CD4-positive, CD25-positive, alpha-beta regulatory T cell (primary cell): ENCODE measurements around the gene ASPM. TPM values are rescaled to one million over a fixed set of nuclear protein-coding genes. Genes with fewer than 3 reads are reported as not detected.

Source experiments
- ATAC-seq, 2 donors: fragments of 150-1000 bp; cut with Tn5 transposase; one replicate each; pipeline ENCODE4 v1.10.0; 2021; ENCODE audit warnings: low read depth in 2 of 2, moderate number of reproducible peaks in 2 of 2, moderate library complexity in 1 of 2
- DNase-seq, 3 donors: peaks; one replicate each; pipeline versions ENCODE4 v3.0.0 to v3.0.0-alpha.2; 2012 to 2022; ENCODE audit warnings: mixed read lengths in 1 of 3
- H3K27ac ChIP-seq: one replicate; pipeline ENCODE4 v1.7.0; 2013; ENCODE audit warnings: mild to moderate bottlenecking, low read length; ENCODE audit not compliant: insufficient read depth, poor library complexity, severe bottlenecking
- H3K27me3 ChIP-seq: one replicate; pipeline ENCODE4 v1.7.0; 2013; ENCODE audit warnings: low read length; ENCODE audit not compliant: control insufficient read depth, insufficient read depth
- H3K36me3 ChIP-seq: one replicate; pipeline ENCODE4 v1.7.0; 2013; ENCODE audit warnings: mild to moderate bottlenecking, low read length, moderate library complexity; ENCODE audit not compliant: control insufficient read depth, insufficient read depth
- H3K4me1 ChIP-seq: 2 replicates; pipeline ENCODE4 v1.7.0; 2013; ENCODE audit warnings: mild to moderate bottlenecking, low read length; ENCODE audit not compliant: insufficient read depth, control insufficient read depth, poor library complexity, severe bottlenecking
- H3K4me3 ChIP-seq: one replicate; pipeline ENCODE4 v1.7.0; 2013; ENCODE audit warnings: low read depth, mild to moderate bottlenecking, low read length, moderate library complexity
- H3K9me3 ChIP-seq, 2 experiments: 1 replicate in 1 of 2; 2 replicates in 1 of 2; pipeline ENCODE4 v1.7.0; 2013; ENCODE audit warnings: low read length in 2 of 2, mild to moderate bottlenecking in 1 of 2, moderate library complexity in 1 of 2; ENCODE audit not compliant: control insufficient read depth in 2 of 2
- H3K27ac Mint-ChIP-seq, 3 donors: one replicate each; pipeline ENCODE4 v1.8.0; 2020 to 2022; ENCODE audit warnings: mild to moderate bottlenecking in 3 of 3, mixed read lengths in 3 of 3, moderate library complexity in 2 of 3
- H3K27me3 Mint-ChIP-seq: one replicate; pipeline ENCODE4 v1.8.0; 2022; ENCODE audit warnings: mild to moderate bottlenecking, mixed read lengths
- H3K36me3 Mint-ChIP-seq: one replicate; pipeline ENCODE4 v1.8.0; 2020; ENCODE audit warnings: mixed read lengths
- H3K4me1 Mint-ChIP-seq, 4 donors: one replicate each; pipeline ENCODE4 v1.8.0; 2020 to 2022; ENCODE audit warnings: mixed read lengths in 4 of 4, mild to moderate bottlenecking in 1 of 4
- H3K4me3 Mint-ChIP-seq, 4 donors: one replicate each; pipeline ENCODE4 v1.8.0; 2020 to 2022; ENCODE audit warnings: mild to moderate bottlenecking in 4 of 4, mixed read lengths in 4 of 4, moderate library complexity in 3 of 4
- H3K9me3 Mint-ChIP-seq, 7 donors: one replicate each; pipeline ENCODE4 v1.8.0; 2020 to 2022; ENCODE audit warnings: mixed read lengths in 7 of 7, mild to moderate bottlenecking in 3 of 7, moderate library complexity in 2 of 7
- polyA plus RNA-seq, 4 donors: library from polyadenylated mRNA; unstranded; fragments of 300-500 nt; fragmentation: Illumina TruSeq; gene quantifications; one replicate each; pipeline ENCODE4 v1.2.3, GENCODE V29; 2021
- total RNA-seq: library from RNA; stranded (reverse); gene quantifications from one replicate; pipeline ENCODE4 v1.2.3, GENCODE V29; 2022

The ASPM gene
- total RNA-seq (3.2 TPM), polyA plus RNA-seq (under 1 TPM; 0.37 to 0.88 (median 0.54) TPM)

- DNase-seq (peak; percentile 92 to 98 (median 95)), ATAC-seq (peak; percentile 99)
- peak within 1 kb of the TSS; percentile 94 to 97 (median 95) for H3K27ac Mint-ChIP-seq
- Histone ChIP-seq H3K9me3 (no peaks in the 10 kb centered on the region), H3K36me3 (no peaks in the 10 kb centered on the region), H3K4me3 (peak within 1 kb of the TSS; percentile 99), H3K27me3 (no peaks in the 10 kb centered on the region), H3K4me1 (peaks cover 17% of the 10 kb centered on the region), H3K27ac (peak within 1 kb of the TSS; percentile 91)
- no peaks in the 10 kb centered on the region for H3K9me3 Mint-ChIP-seq
- peaks cover 11 to 39% (median 34%) of the 10 kb centered on the region in 4 donors for H3K4me1 Mint-ChIP-seq
- H3K27me3 Mint-ChIP-seq = peaks cover 8% of the 10 kb centered on the region
- H3K4me3 Mint-ChIP-seq = peak within 1 kb of the TSS; percentile 91 to 99 (median 92)
- H3K36me3 Mint-ChIP-seq = no peaks in the 10 kb centered on the region
Measured at GRCh38 chr1:197146101-197147095, at the start of gene ASPM. ASPM (minus strand) TSS chr1:197146669; CDS start chr1:197146437, 232 bp downstream.

- H3K4me3 Mint-ChIP-seq = peak overlapping the region in 1 of 4 donors; percentile 89
- Histone ChIP-seq H3K4me3 (no peak overlapping the region), H3K27me3 (no peaks in the 10 kb centered on the region), H3K9me3 (no peaks in the 10 kb centered on the region), H3K27ac (no peak overlapping the region), H3K4me1 (peaks cover 51% of the 10 kb centered on the region), H3K36me3 (peaks cover 12% of the 10 kb centered on the region)
- no peak for DNase-seq
- no peaks in the 10 kb centered on the region for H3K36me3 Mint-ChIP-seq
- H3K27ac Mint-ChIP-seq = no peak overlapping the region
- no peaks in the 10 kb centered on the region for H3K27me3 Mint-ChIP-seq
- ATAC-seq = no peak
- peaks cover 49 to 71% (median 61%) of the 10 kb centered on the region in 4 donors for H3K4me1 Mint-ChIP-seq
- H3K9me3 Mint-ChIP-seq = peaks cover 0 to 1% (median 0%) of the 10 kb centered on the region in 7 donors
Measured at GRCh38 chr1:197195100-197195499, 48.6 kb upstream of the ASPM start.

GRCh38 chr1:197184190-197184589 is 37.7 kb upstream of the ASPM start:
- H3K27me3 Mint-ChIP-seq = no peaks in the 10 kb centered on the region
- peak overlapping the region in 1 of 3 donors; percentile 55 for H3K27ac Mint-ChIP-seq
- Histone ChIP-seq H3K36me3 (peaks cover 56% of the 10 kb centered on the region), H3K27me3 (no peaks in the 10 kb centered on the region), H3K4me1 (peaks cover 11% of the 10 kb centered on the region), H3K4me3 (no peak overlapping the region), H3K27ac (no peak overlapping the region), H3K9me3 (no peaks in the 10 kb centered on the region)
- peaks cover 38% of the 10 kb centered on the region for H3K36me3 Mint-ChIP-seq
- no peak overlapping the region for H3K4me3 Mint-ChIP-seq
- no peak for DNase-seq
- H3K9me3 Mint-ChIP-seq = no peaks in the 10 kb centered on the region
- H3K4me1 Mint-ChIP-seq = peaks cover 21 to 50% (median 33%) of the 10 kb centered on the region in 4 donors
- ATAC-seq = no peak

- Histone ChIP-seq H3K27ac (no peak overlapping the region), H3K4me1 (peaks cover 11% of the 10 kb centered on the region), H3K9me3 (no peaks in the 10 kb centered on the region), H3K4me3 (no peak overlapping the region), H3K27me3 (no peaks in the 10 kb centered on the region), H3K36me3 (peaks cover 54% of the 10 kb centered on the region)
- Mint-ChIP-seq H3K36me3 (peaks cover 34% of the 10 kb centered on the region), H3K4me3 (no peak overlapping the region), H3K4me1 (peaks cover 21 to 50% (median 33%) of the 10 kb centered on the region in 4 donors), H3K9me3 (no peaks in the 10 kb centered on the region), H3K27ac (peak overlapping the region in 1 of 3 donors; percentile 55), H3K27me3 (no peaks in the 10 kb centered on the region)
- ATAC-seq = no peak
- DNase-seq = no peak
Measured at GRCh38 chr1:197183195-197183748, 36.8 kb upstream of the ASPM start.

- Mint-ChIP-seq H3K4me3 (no peak overlapping the region), H3K27ac (peak overlapping the region in 1 of 3 donors; percentile 11), H3K4me1 (peaks cover 21 to 50% (median 33%) of the 10 kb centered on the region in 4 donors), H3K9me3 (no peaks in the 10 kb centered on the region), H3K36me3 (peaks cover 28% of the 10 kb centered on the region), H3K27me3 (no peaks in the 10 kb centered on the region)
- Histone ChIP-seq H3K27me3 (no peaks in the 10 kb centered on the region), H3K4me3 (no peak overlapping the region), H3K9me3 (no peaks in the 10 kb centered on the region), H3K4me1 (peaks cover 11% of the 10 kb centered on the region), H3K27ac (no peak overlapping the region), H3K36me3 (peaks cover 50% of the 10 kb centered on the region)
- DNase-seq = no peak
- no peak for ATAC-seq
Measured at GRCh38 chr1:197182716-197183115, 36.2 kb upstream of the ASPM start.

- Histone ChIP-seq H3K36me3 (peaks cover 49% of the 10 kb centered on the region), H3K27me3 (no peaks in the 10 kb centered on the region), H3K4me1 (peaks cover 11% of the 10 kb centered on the region), H3K4me3 (peak overlapping the region; percentile 33), H3K27ac (peak overlapping the region; percentile 37), H3K9me3 (no peaks in the 10 kb centered on the region)
- Mint-ChIP-seq H3K4me1 (peaks cover 19 to 46% (median 33%) of the 10 kb centered on the region in 4 donors), H3K36me3 (peaks cover 23% of the 10 kb centered on the region), H3K27me3 (no peaks in the 10 kb centered on the region), H3K4me3 (no peak overlapping the region), H3K27ac (no peak overlapping the region), H3K9me3 (no peaks in the 10 kb centered on the region)
- ATAC-seq (no peak), DNase-seq (no peak)
Measured at GRCh38 chr1:197181982-197182381, 35.5 kb upstream of the ASPM start.

GRCh38 chr1:197180252-197180878 is 33.9 kb upstream of the ASPM start:
- H3K36me3 Mint-ChIP-seq = peaks cover 12% of the 10 kb centered on the region
- no peak overlapping the region for H3K4me3 ChIP-seq

More at GRCh38 chr1:197180252-197180878, 33.9 kb upstream of the ASPM start:
- Histone ChIP-seq H3K27me3 (no peaks in the 10 kb centered on the region), H3K27ac (no peak overlapping the region), H3K9me3 (no peaks in the 10 kb centered on the region), H3K4me1 (peaks cover 11% of the 10 kb centered on the region), H3K36me3 (peaks cover 53% of the 10 kb centered on the region)
- H3K4me3 Mint-ChIP-seq = no peak overlapping the region
- H3K27me3 Mint-ChIP-seq = no peaks in the 10 kb centered on the region
- H3K9me3 Mint-ChIP-seq = no peaks in the 10 kb centered on the region
- H3K27ac Mint-ChIP-seq = no peak overlapping the region
- H3K4me1 Mint-ChIP-seq = peaks cover 12 to 36% (median 23%) of the 10 kb centered on the region in 4 donors
- DNase-seq (peak in 2 of 3 donors; percentile 44 to 53), ATAC-seq (peak; percentile 48 to 72)
